ENCODE results near the gene PTPN6. TPM values are rescaled to one million over a fixed set of nuclear protein-coding genes. Genes with fewer than 3 reads are reported as not detected.

The PTPN6 gene
- total and polyA plus RNA-seq, 10 of the 15 experiments (the other 5 are each of a cell fraction or from before 2014, with no cell fraction given), result 229 to 457 (median 370) TPM

GRCh38 chr12:6953442-6954315, 2.5 kb downstream of the PTPN6 start (continued):
- TF ChIP-seq, protein P1, sequence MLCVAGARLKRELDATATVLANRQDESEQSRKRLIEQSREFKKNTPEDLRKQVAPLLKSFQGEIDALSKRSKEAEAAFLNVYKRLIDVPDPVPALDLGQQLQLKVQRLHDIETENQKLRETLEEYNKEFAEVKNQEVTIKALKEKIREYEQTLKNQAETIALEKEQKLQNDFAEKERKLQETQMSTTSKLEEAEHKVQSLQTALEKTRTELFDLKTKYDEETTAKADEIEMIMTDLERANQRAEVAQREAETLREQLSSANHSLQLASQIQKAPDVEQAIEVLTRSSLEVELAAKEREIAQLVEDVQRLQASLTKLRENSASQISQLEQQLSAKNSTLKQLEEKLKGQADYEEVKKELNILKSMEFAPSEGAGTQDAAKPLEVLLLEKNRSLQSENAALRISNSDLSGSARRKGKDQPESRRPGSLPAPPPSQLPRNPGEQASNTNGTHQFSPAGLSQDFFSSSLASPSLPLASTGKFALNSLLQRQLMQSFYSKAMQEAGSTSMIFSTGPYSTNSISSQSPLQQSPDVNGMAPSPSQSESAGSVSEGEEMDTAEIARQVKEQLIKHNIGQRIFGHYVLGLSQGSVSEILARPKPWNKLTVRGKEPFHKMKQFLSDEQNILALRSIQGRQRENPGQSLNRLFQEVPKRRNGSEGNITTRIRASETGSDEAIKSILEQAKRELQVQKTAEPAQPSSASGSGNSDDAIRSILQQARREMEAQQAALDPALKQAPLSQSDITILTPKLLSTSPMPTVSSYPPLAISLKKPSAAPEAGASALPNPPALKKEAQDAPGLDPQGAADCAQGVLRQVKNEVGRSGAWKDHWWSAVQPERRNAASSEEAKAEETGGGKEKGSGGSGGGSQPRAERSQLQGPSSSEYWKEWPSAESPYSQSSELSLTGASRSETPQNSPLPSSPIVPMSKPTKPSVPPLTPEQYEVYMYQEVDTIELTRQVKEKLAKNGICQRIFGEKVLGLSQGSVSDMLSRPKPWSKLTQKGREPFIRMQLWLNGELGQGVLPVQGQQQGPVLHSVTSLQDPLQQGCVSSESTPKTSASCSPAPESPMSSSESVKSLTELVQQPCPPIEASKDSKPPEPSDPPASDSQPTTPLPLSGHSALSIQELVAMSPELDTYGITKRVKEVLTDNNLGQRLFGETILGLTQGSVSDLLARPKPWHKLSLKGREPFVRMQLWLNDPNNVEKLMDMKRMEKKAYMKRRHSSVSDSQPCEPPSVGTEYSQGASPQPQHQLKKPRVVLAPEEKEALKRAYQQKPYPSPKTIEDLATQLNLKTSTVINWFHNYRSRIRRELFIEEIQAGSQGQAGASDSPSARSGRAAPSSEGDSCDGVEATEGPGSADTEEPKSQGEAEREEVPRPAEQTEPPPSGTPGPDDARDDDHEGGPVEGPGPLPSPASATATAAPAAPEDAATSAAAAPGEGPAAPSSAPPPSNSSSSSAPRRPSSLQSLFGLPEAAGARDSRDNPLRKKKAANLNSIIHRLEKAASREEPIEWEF (IDR thresholded peaks at IDR 0.05; ENCODE audit: insufficient replicate concordance, low read depth, low read length), result peak; percentile 78
- TF ChIP-seq SMARCA5 (IDR thresholded peaks at IDR 0.05) (0 out of 2 replicates have a peak, but pooled peaks have one; percentile 12), NR2C2 (IDR thresholded peaks at IDR 0.05; ENCODE audit: borderline replicate concordance, control insufficient read depth, insufficient read length, low read depth) (no peak), SREBF2 (IDR thresholded peaks at IDR 0.05; ENCODE audit: low read length) (no peak), NR2F1 (conservative IDR thresholded peaks at IDR 0.05) (peak; percentile 83), ATF2 (IDR thresholded peaks at IDR 0.05; ENCODE audit: low read length) (no peak), CREM (IDR thresholded peaks at IDR 0.05; ENCODE audit: low read depth) (peak; percentile 71), ZNF207 (IDR thresholded peaks at IDR 0.05; ENCODE audit: borderline replicate concordance) (peak; percentile 42; the same call in 1 of the 2 replicates), SP1 (IDR thresholded peaks at IDR 0.05; ENCODE audit: low read depth, low read length) (peak; percentile 55), CBX3 (IDR thresholded peaks at IDR 0.05; ENCODE audit: borderline replicate concordance, low read depth) (no peak), TCF12 (IDR thresholded peaks at IDR 0.05; ENCODE audit: low read depth, low read length) (0 out of 2 replicates have a peak, but pooled peaks have one; percentile 33), EP300 (IDR thresholded peaks at IDR 0.05; ENCODE audit: borderline replicate concordance in 1 of 2, control insufficient read depth in 1 of 2, low read depth in 2 of 2, low read length in 2 of 2) (peak; percentile 82 to 91), LARP7 (IDR thresholded peaks at IDR 0.05) (peak; percentile 18), RAD21 (IDR thresholded peaks at IDR 0.05; ENCODE audit: insufficient read depth, low read depth, low read length) (no peak), BMI1 (IDR thresholded peaks at IDR 0.05; ENCODE audit: borderline replicate concordance) (no peak), SIN3A (IDR thresholded peaks at IDR 0.05; ENCODE audit: low read depth, low read length) (0 out of 2 replicates have a peak, but pooled peaks have one; percentile 46), POLR2AphosphoS2 (IDR thresholded peaks at IDR 0.05; ENCODE audit: low read depth, low read length) (peak; percentile 98)
- TF ChIP-seq, protein P2, sequence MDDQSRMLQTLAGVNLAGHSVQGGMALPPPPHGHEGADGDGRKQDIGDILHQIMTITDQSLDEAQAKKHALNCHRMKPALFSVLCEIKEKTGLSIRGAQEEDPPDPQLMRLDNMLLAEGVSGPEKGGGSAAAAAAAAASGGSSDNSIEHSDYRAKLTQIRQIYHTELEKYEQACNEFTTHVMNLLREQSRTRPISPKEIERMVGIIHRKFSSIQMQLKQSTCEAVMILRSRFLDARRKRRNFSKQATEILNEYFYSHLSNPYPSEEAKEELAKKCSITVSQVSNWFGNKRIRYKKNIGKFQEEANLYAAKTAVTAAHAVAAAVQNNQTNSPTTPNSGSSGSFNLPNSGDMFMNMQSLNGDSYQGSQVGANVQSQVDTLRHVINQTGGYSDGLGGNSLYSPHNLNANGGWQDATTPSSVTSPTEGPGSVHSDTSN (IDR thresholded peaks at IDR 0.05; ENCODE audit: insufficient replicate concordance, low read depth, low read length), result peak; percentile 4
- TF ChIP-seq, protein P3, sequence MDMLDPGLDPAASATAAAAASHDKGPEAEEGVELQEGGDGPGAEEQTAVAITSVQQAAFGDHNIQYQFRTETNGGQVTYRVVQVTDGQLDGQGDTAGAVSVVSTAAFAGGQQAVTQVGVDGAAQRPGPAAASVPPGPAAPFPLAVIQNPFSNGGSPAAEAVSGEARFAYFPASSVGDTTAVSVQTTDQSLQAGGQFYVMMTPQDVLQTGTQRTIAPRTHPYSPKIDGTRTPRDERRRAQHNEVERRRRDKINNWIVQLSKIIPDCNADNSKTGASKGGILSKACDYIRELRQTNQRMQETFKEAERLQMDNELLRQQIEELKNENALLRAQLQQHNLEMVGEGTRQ (IDR thresholded peaks at IDR 0.05; ENCODE audit: borderline replicate concordance, low read depth, low read length), result peak; percentile 84

All from GM12878 (cell line).